ENCODE results near the gene HELZ.

- TF ChIP-seq CTCF (IDR thresholded peaks at IDR 0.05; ENCODE audit: low read depth, low read length, missing input control) (no peak), RAD21 (IDR thresholded peaks at IDR 0.05) (no peak), REST (IDR thresholded peaks at IDR 0.05) (no peak), YY1 (IDR thresholded peaks at IDR 0.05) (no peak), FOXA1 (IDR thresholded peaks at IDR 0.05) (no peak)
Observed at GRCh38 chr17:67212714-67213417, 32.1 kb downstream of the HELZ start.
